Measurements from ENCODE around the gene UCP2.

The UCP2 gene

DNA sequence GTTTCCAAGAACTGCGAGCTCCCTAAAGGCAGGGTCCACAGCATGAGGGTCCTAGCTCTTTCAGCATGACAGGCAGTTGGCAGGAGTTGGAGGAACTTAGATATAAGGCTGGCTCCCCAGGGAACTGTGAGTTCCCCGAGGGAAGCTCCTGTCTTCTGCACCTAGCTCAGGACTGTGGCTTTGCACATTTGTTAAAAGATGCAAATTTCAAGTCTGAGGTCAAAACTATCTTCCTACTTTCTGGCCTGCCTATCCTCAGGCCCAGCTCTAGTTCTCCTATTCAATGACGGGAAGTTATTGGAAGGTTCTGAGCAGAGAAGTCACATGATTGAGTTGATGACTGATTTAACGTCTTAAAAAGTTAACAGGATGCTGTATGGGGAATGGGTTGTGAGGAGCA lies 37.9 kb upstream of the UCP2 start:
- Histone ChIP-seq H3K18ac (ENCODE audit: low read length) (no peak overlapping the region), H3K9me3 (replicated peaks in 1 of 2; ENCODE audit: control insufficient read depth in 2 of 2, insufficient read depth in 1 of 2, low read depth in 1 of 2, low read length in 2 of 2) (no peaks in the 10 kb centered on the region), H2BK15ac (ENCODE audit: low read length) (no peak overlapping the region), H2AFZ (ENCODE audit: low read length) (no peak overlapping the region), H2BK5ac (ENCODE audit: low read length) (no peak overlapping the region), H3K27ac (replicated peaks; ENCODE audit: low read length) (no peak overlapping the region), H3K4me1 (ENCODE audit: control insufficient read depth in 2 of 2, insufficient read depth in 1 of 2, low read depth in 1 of 2, low read length in 2 of 2) (peaks cover 0 to 1% of the 10 kb centered on the region in 2 donors), H3K4ac (ENCODE audit: low read length) (no peak overlapping the region), H3K79me1 (ENCODE audit: low read depth, low read length) (no peaks in the 10 kb centered on the region), H2AK5ac (ENCODE audit: low read depth, low read length) (no peak overlapping the region), H3K14ac (ENCODE audit: low read length) (no peak overlapping the region), H3K36me3 (replicated peaks in 1 of 2; ENCODE audit: control insufficient read depth in 2 of 2, insufficient read depth in 2 of 2, low read length in 2 of 2) (peaks cover 10 to 72% of the 10 kb centered on the region in 2 donors), H3K4me3 (ENCODE audit: low read length in 2 of 2) (no peak overlapping the region), H2BK120ac (ENCODE audit: low read depth, low read length) (no peak overlapping the region), H3K23ac (ENCODE audit: low read depth, low read length, poor library complexity) (no peak overlapping the region), H4K8ac (ENCODE audit: low read depth, low read length) (no peak overlapping the region), H2BK12ac (ENCODE audit: low read length) (no peak overlapping the region), H4K91ac (ENCODE audit: low read depth, low read length, poor library complexity) (no peak overlapping the region), H3K9ac (ENCODE audit: low read depth, low read length, poor library complexity) (no peak overlapping the region), H3K27me3 (ENCODE audit: control insufficient read depth in 3 of 3, insufficient read depth in 3 of 3, low read depth in 1 of 3, low read length in 3 of 3) (no peaks in the 10 kb centered on the region), H3K4me2 (ENCODE audit: insufficient read depth, low read length, poor library complexity, severe bottlenecking) (no peak overlapping the region)
- DNase-seq (ENCODE audit: low spot score): no peak
- no CpG with 5 or more reads among the region's 4 CpGs for WGBS, 2 donors (ENCODE audit: extremely low coverage in 2 of 2, insufficient read length in 2 of 2, insufficient replicate concordance in 1 of 2)

GRCh38 chr11:74019860-74020259 lies 37.2 kb upstream of the UCP2 start:
- H3K27me3 ChIP-seq (ENCODE audit: control insufficient read depth in 3 of 3, insufficient read depth in 3 of 3, low read depth in 1 of 3, low read length in 3 of 3): no peaks in the 10 kb centered on the region
- no peak overlapping the region for H2BK12ac ChIP-seq (ENCODE audit: low read length)
- H3K18ac ChIP-seq (ENCODE audit: low read length): no peak overlapping the region
- no peak overlapping the region for H2BK15ac ChIP-seq (ENCODE audit: low read length)
- no peaks in the 10 kb centered on the region for H3K9me3 ChIP-seq (replicated peaks in 1 of 2; ENCODE audit: control insufficient read depth in 2 of 2, insufficient read depth in 1 of 2, low read depth in 1 of 2, low read length in 2 of 2)
- no peak overlapping the region for H3K14ac ChIP-seq (ENCODE audit: low read length)
- no peak overlapping the region for H2AK5ac ChIP-seq (ENCODE audit: low read depth, low read length)
- no peak overlapping the region for H2BK120ac ChIP-seq (ENCODE audit: low read depth, low read length)
- H3K9ac ChIP-seq (ENCODE audit: low read depth, low read length, poor library complexity): no peak overlapping the region
- peaks cover 0 to 1% of the 10 kb centered on the region in 2 donors for H3K4me1 ChIP-seq (ENCODE audit: control insufficient read depth in 2 of 2, insufficient read depth in 1 of 2, low read depth in 1 of 2, low read length in 2 of 2)
- peaks cover 10 to 77% of the 10 kb centered on the region in 2 donors for H3K36me3 ChIP-seq (replicated peaks in 1 of 2; ENCODE audit: control insufficient read depth in 2 of 2, insufficient read depth in 2 of 2, low read length in 2 of 2)
- H4K91ac ChIP-seq (ENCODE audit: low read depth, low read length, poor library complexity): no peak overlapping the region
- H3K27ac ChIP-seq (replicated peaks; ENCODE audit: low read length): no peak overlapping the region
- no peak overlapping the region for H3K4me2 ChIP-seq (ENCODE audit: insufficient read depth, low read length, poor library complexity, severe bottlenecking)
- no peak for DNase-seq (ENCODE audit: low spot score)
- H3K4me3 ChIP-seq (ENCODE audit: low read length in 2 of 2): no peak overlapping the region
- H4K8ac ChIP-seq (ENCODE audit: low read depth, low read length): no peak overlapping the region
- H3K23ac ChIP-seq (ENCODE audit: low read depth, low read length, poor library complexity): no peak overlapping the region
- no peak overlapping the region for H2BK5ac ChIP-seq (ENCODE audit: low read length)
- WGBS, 2 donors (ENCODE audit: extremely low coverage in 2 of 2, insufficient read length in 2 of 2, insufficient replicate concordance in 1 of 2): no CpG with 5 or more reads among the region's 4 CpGs
- H2AFZ ChIP-seq (ENCODE audit: low read length): no peak overlapping the region
- no peak overlapping the region for H3K4ac ChIP-seq (ENCODE audit: low read length)
- no peaks in the 10 kb centered on the region for H3K79me1 ChIP-seq (ENCODE audit: low read depth, low read length)

GRCh38 chr11:74019104-74019738 lies 36.6 kb upstream of the UCP2 start:
- no peak overlapping the region for H3K23ac ChIP-seq (ENCODE audit: low read depth, low read length, poor library complexity)
- H3K4me3 ChIP-seq (ENCODE audit: low read length in 2 of 2): no peak overlapping the region
- no peak overlapping the region for H3K18ac ChIP-seq (ENCODE audit: low read length)
- H3K79me1 ChIP-seq (ENCODE audit: low read depth, low read length): no peaks in the 10 kb centered on the region
- no peak for DNase-seq (ENCODE audit: low spot score)
- H3K9me3 ChIP-seq (replicated peaks in 1 of 2; ENCODE audit: control insufficient read depth in 2 of 2, insufficient read depth in 1 of 2, low read depth in 1 of 2, low read length in 2 of 2): no peaks in the 10 kb centered on the region
- no peak overlapping the region for H4K91ac ChIP-seq (ENCODE audit: low read depth, low read length, poor library complexity)
- no peak overlapping the region for H2AFZ ChIP-seq (ENCODE audit: low read length)
- no peak overlapping the region for H3K14ac ChIP-seq (ENCODE audit: low read length)
- no peak overlapping the region for H3K4ac ChIP-seq (ENCODE audit: low read length)
- no peak overlapping the region for H2BK12ac ChIP-seq (ENCODE audit: low read length)
- no peak overlapping the region for H2BK15ac ChIP-seq (ENCODE audit: low read length)
- no peak overlapping the region for H4K8ac ChIP-seq (ENCODE audit: low read depth, low read length)
- no peak overlapping the region for H3K27ac ChIP-seq (replicated peaks; ENCODE audit: low read length)
- H2BK5ac ChIP-seq (ENCODE audit: low read length): no peak overlapping the region
- H3K4me2 ChIP-seq (ENCODE audit: insufficient read depth, low read length, poor library complexity, severe bottlenecking): no peak overlapping the region
- H3K9ac ChIP-seq (ENCODE audit: low read depth, low read length, poor library complexity): no peak overlapping the region
- no CpG with 5 or more reads among the region's 4 CpGs for WGBS, 2 donors (ENCODE audit: extremely low coverage in 2 of 2, insufficient read length in 2 of 2, insufficient replicate concordance in 1 of 2)
- no peak overlapping the region for H2BK120ac ChIP-seq (ENCODE audit: low read depth, low read length)
- no peak overlapping the region for H2AK5ac ChIP-seq (ENCODE audit: low read depth, low read length)
- no peaks in the 10 kb centered on the region for H3K27me3 ChIP-seq (ENCODE audit: control insufficient read depth in 3 of 3, insufficient read depth in 3 of 3, low read depth in 1 of 3, low read length in 3 of 3)
- H3K4me1 ChIP-seq (ENCODE audit: control insufficient read depth in 2 of 2, insufficient read depth in 1 of 2, low read depth in 1 of 2, low read length in 2 of 2): peaks cover 0 to 1% of the 10 kb centered on the region in 2 donors
- H3K36me3 ChIP-seq (replicated peaks in 1 of 2; ENCODE audit: control insufficient read depth in 2 of 2, insufficient read depth in 2 of 2, low read length in 2 of 2): peaks cover 10 to 74% of the 10 kb centered on the region in 2 donors

DNA sequence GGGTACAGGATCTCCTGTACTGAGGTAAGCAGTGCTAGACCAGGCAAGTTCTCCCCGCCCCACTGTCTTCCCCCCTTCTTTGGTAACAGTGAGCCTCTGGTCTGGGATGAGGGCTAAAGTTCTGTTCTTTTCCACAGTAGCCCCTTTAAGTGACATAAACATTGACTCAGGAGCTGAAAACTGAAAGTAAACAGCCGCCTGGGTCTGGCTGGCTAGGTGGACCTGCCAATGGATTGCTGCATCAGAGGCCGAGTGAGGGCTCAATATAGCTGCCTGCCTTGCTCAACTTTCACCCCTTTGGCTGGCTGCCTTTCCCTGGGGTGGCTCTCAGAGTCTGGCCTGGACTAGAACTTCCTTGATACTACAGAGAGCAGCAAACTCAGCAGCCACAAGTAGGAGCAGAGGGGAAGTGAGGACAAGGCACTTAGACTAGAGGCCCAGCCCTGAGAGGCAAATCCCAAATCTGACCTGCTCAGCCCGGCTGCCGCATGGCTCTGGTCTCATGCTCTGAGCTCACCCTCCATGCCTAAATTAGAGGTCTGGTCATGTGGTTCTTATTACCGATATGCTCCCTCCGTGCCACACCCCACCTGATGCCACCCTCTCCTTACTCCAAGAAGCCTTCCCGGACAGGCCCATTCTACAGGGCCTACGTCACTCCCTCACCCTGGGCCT lies 35.8 kb upstream of the UCP2 start:
- Histone ChIP-seq H3K36me3 (replicated peaks in 1 of 2; ENCODE audit: control insufficient read depth in 2 of 2, insufficient read depth in 2 of 2, low read length in 2 of 2) (peaks cover 12 to 72% of the 10 kb centered on the region in 2 donors), H4K8ac (ENCODE audit: low read depth, low read length) (no peak overlapping the region), H2BK5ac (ENCODE audit: low read length) (no peak overlapping the region), H3K4ac (ENCODE audit: low read length) (no peak overlapping the region), H3K14ac (ENCODE audit: low read length) (no peak overlapping the region), H3K4me1 (ENCODE audit: control insufficient read depth in 2 of 2, insufficient read depth in 1 of 2, low read depth in 1 of 2, low read length in 2 of 2) (peaks cover 0 to 1% of the 10 kb centered on the region in 2 donors), H4K91ac (ENCODE audit: low read depth, low read length, poor library complexity) (no peak overlapping the region), H3K79me1 (ENCODE audit: low read depth, low read length) (no peaks in the 10 kb centered on the region), H2AFZ (ENCODE audit: low read length) (no peak overlapping the region), H2AK5ac (ENCODE audit: low read depth, low read length) (no peak overlapping the region), H3K23ac (ENCODE audit: low read depth, low read length, poor library complexity) (no peak overlapping the region), H3K9me3 (replicated peaks in 1 of 2; ENCODE audit: control insufficient read depth in 2 of 2, insufficient read depth in 1 of 2, low read depth in 1 of 2, low read length in 2 of 2) (no peaks in the 10 kb centered on the region), H2BK15ac (ENCODE audit: low read length) (no peak overlapping the region), H3K27me3 (ENCODE audit: control insufficient read depth in 3 of 3, insufficient read depth in 3 of 3, low read depth in 1 of 3, low read length in 3 of 3) (no peaks in the 10 kb centered on the region), H3K4me2 (ENCODE audit: insufficient read depth, low read length, poor library complexity, severe bottlenecking) (no peak overlapping the region), H3K18ac (ENCODE audit: low read length) (no peak overlapping the region), H2BK12ac (ENCODE audit: low read length) (no peak overlapping the region), H3K27ac (replicated peaks; ENCODE audit: low read length) (no peak overlapping the region), H3K4me3 (ENCODE audit: low read length in 2 of 2) (no peak overlapping the region), H3K9ac (ENCODE audit: low read depth, low read length, poor library complexity) (peak overlapping the region; percentile 40), H2BK120ac (ENCODE audit: low read depth, low read length) (no peak overlapping the region)
- DNase-seq (ENCODE audit: low spot score): no peak
- WGBS, 2 donors (ENCODE audit: extremely low coverage in 2 of 2, insufficient read length in 2 of 2, insufficient replicate concordance in 1 of 2): no CpG with 5 or more reads among the region's 9 CpGs
